Measurements from ENCODE around the gene NGLY1. TPM values are rescaled to one million over a fixed set of nuclear protein-coding genes. Genes with fewer than 3 reads are reported as not detected.
A peak's percentile ranks its signal among the peaks of the same experiment; 100 is the strongest.

NGLY1 gene
- total and polyA plus RNA-seq, 10 of the 15 experiments (the other 5 are each of a cell fraction or from before 2014, with no cell fraction given): 29.8 to 73.5 (median 47.0) TPM

- in situ Hi-C loops (cut with MboI): no loop called here
- Histone ChIP-seq H3K27me3 (replicated peaks in 1 of 2; ENCODE audit: control insufficient read depth in 2 of 2, insufficient read depth in 2 of 2, low read length in 1 of 2) (no peaks in the 10 kb centered on the region), H3K9ac (ENCODE audit: control insufficient read depth, insufficient read depth, low read length) (no peak overlapping the region), H3K4me1 (ENCODE audit: control insufficient read depth, insufficient read depth, low read length) (no peaks in the 10 kb centered on the region), H3K27ac (ENCODE audit: control insufficient read depth, insufficient read depth) (no peak overlapping the region), H3K9me3 (replicated peaks; ENCODE audit: control insufficient read depth, insufficient read depth, low read length) (peaks cover 3% of the 10 kb centered on the region; the same call in 2 of the 3 replicates), H3K4me2 (ENCODE audit: control insufficient read depth, insufficient read depth) (no peak overlapping the region), H3K4me3 (no peak overlapping the region), H2AFZ (ENCODE audit: control insufficient read depth, low read depth, low read length) (no peak overlapping the region), H3K36me3 (ENCODE audit: control insufficient read depth in 2 of 2, insufficient read depth in 2 of 2, low read length in 1 of 2) (no peaks in the 10 kb centered on the region), H3K79me2 (ENCODE audit: control insufficient read depth, insufficient read depth, low read length) (no peaks in the 10 kb centered on the region), H4K20me1 (ENCODE audit: control insufficient read depth, insufficient read depth) (no peaks in the 10 kb centered on the region)
- ChIA-PET CTCF (no interaction called here), RAD21 (ENCODE audit: unreplicated experiment) (no interaction called here), POLR2A (no interaction called here), SMC1A (ENCODE audit: uncharacterized antibody, unreplicated experiment) (no interaction called here)
- ATAC-seq (no peak), DNase-seq (ENCODE audit: low read depth, low spot score) (no peak), FAIRE-seq (no peak)
- intact Hi-C loops (cut with micrococcal nuclease; ENCODE audit: unreplicated experiment): no loop called here
- BruUV-seq (replicated peaks): no TSS peak
- TF ChIP-seq SRF (IDR thresholded peaks at IDR 0.05; ENCODE audit: low read depth in 2 of 2, low read length in 2 of 2) (0 out of 4 replicates have a peak, but pooled peaks of 1 of the 2 experiments have one; percentile 2), LARP7 (IDR thresholded peaks at IDR 0.05) (no peak), NRF1 (conservative IDR thresholded peaks at IDR 0.05; ENCODE audit: low read depth, low read length) (no peak)
- WGBS (ENCODE audit: insufficient coverage, insufficient replicate concordance, low lambda C conversion rate, missing lambda C conversion rate): 57% methylated on average over 8 of the region's 8 CpGs
These were observed 109.4 kb downstream of the NGLY1 start for GRCh38 chr3:25673738-25674298.

Small RNA genes lying within 50 kb of the gene (small RNA-seq; reads per million reads assigned to genes)
- not detected for gene CRIP1P2

Other genes with a start within 250 kb of the NGLY1 start
- 89.9 and 113 TPM in 2 replicates for gene TOP2B, start 118.5 kb downstream of the NGLY1 start, total RNA-seq (2014; rRNA removed)
- gene TOP2B, start 118.5 kb downstream of the NGLY1 start, total RNA-seq (2014; rRNA removed; fragmentation: Illumina TruSeq; extraction: Trizol): 130 and 138 TPM in 2 replicates
- gene TOP2B, start 118.5 kb downstream of the NGLY1 start, total RNA-seq (2021): 111 and 116 TPM in 2 replicates
- 119 and 187 TPM in 2 replicates for gene TOP2B, start 118.5 kb downstream of the NGLY1 start, polyA plus RNA-seq (2011; rRNA removed)
- 134 and 183 TPM in 2 replicates for gene TOP2B, start 118.5 kb downstream of the NGLY1 start, polyA plus RNA-seq (2014; fragmentation: Illumina TruSeq; extraction: Trizol)
- 10 to 100 TPM; 34.2 to 57.5 TPM for gene TOP2B, start 118.5 kb downstream of the NGLY1 start, polyA plus RNA-seq (2014; fragmentation: Nextera tagmentation; extraction: Ambion mirVana)
- 68.2 and 76.8 TPM in 2 replicates for gene TOP2B, start 118.5 kb downstream of the NGLY1 start, polyA plus RNA-seq (2014; rRNA removed)
- 10 to 100 TPM; 28.6 to 69.9 TPM for gene TOP2B, start 118.5 kb downstream of the NGLY1 start, polyA plus RNA-seq (2016; fragmentation: Nextera tagmentation; extraction: Ambion mirVana)
- gene OXSM, start 6.6 kb upstream of the NGLY1 start, total RNA-seq (2014; rRNA removed): 12.9 and 16.8 TPM in 2 replicates
- 13.3 and 14.2 TPM in 2 replicates for gene OXSM, start 6.6 kb upstream of the NGLY1 start, total RNA-seq (2014; rRNA removed; fragmentation: Illumina TruSeq; extraction: Trizol)
- 12.3 and 12.9 TPM in 2 replicates for gene OXSM, start 6.6 kb upstream of the NGLY1 start, total RNA-seq (2021)
- 37.5 and 65.0 TPM in 2 replicates for gene OXSM, start 6.6 kb upstream of the NGLY1 start, polyA plus RNA-seq (2011; rRNA removed)
- gene OXSM, start 6.6 kb upstream of the NGLY1 start, polyA plus RNA-seq (2014; fragmentation: Illumina TruSeq; extraction: Trizol): 16.9 and 19.0 TPM in 2 replicates
- gene OXSM, start 6.6 kb upstream of the NGLY1 start, polyA plus RNA-seq (2014; fragmentation: Nextera tagmentation; extraction: Ambion mirVana): 10 to 100 TPM; 28.6 to 32.5 TPM
- gene OXSM, start 6.6 kb upstream of the NGLY1 start, polyA plus RNA-seq (2014; rRNA removed): 11.9 and 13.7 TPM in 2 replicates
- 10 to 100 TPM; 27.2 to 30.9 TPM for gene OXSM, start 6.6 kb upstream of the NGLY1 start, polyA plus RNA-seq (2016; fragmentation: Nextera tagmentation; extraction: Ambion mirVana)

All from GM12878 (cell line).